AML-193 (cell line): ENCODE data around the gene KCNMA1.

Experiments
- DNase-seq, 2 experiments: peaks; one replicate each; lab custom pipeline; 2025; lab: John Stamatoyannopoulos, UW

Gene KCNMA1

GRCh38 chr10:77485847-77486246, 151.8 kb downstream of the KCNMA1 start:
- no peak for DNase-seq

GRCh38 chr10:77482072-77482471, 155.5 kb downstream of the KCNMA1 start:
- no peak for DNase-seq

GRCh38 chr10:77479586-77479985, 158.0 kb downstream of the KCNMA1 start:
- no peak for DNase-seq

GRCh38 chr10:77478962-77479359, 158.6 kb downstream of the KCNMA1 start:
- DNase-seq: no peak

GRCh38 chr10:77478247-77478961, 159.2 kb downstream of the KCNMA1 start:
- DNase-seq: no peak

GRCh38 chr10:77475522-77475921, 162.1 kb downstream of the KCNMA1 start:
- DNase-seq: no peak

- DNase-seq: no peak
Observed at GRCh38 chr10:77474939-77475338, 162.7 kb downstream of the KCNMA1 start.

GRCh38 chr10:77474386-77474785, 163.2 kb downstream of the KCNMA1 start:
- DNase-seq: no peak

- no peak for DNase-seq
Observed at GRCh38 chr10:77472146-77472545, 165.5 kb downstream of the KCNMA1 start.

- DNase-seq: no peak
Observed at GRCh38 chr10:77471069-77471536, 166.5 kb downstream of the KCNMA1 start.

- DNase-seq: no peak
Observed at GRCh38 chr10:77467422-77467963, 170.1 kb downstream of the KCNMA1 start.

- DNase-seq: no peak
Observed at GRCh38 chr10:77463967-77464745, 173.5 kb downstream of the KCNMA1 start.

GRCh38 chr10:77463499-77463898, 174.1 kb downstream of the KCNMA1 start:
- no peak for DNase-seq

GRCh38 chr10:77461636-77462296, 175.8 kb downstream of the KCNMA1 start:
- no peak for DNase-seq

GRCh38 chr10:77459905-77460304, 177.7 kb downstream of the KCNMA1 start:
- DNase-seq: no peak

GRCh38 chr10:77458986-77459590, 178.5 kb downstream of the KCNMA1 start:
- DNase-seq: no peak

GRCh38 chr10:77457721-77458120, 179.9 kb downstream of the KCNMA1 start:
- DNase-seq: no peak

- DNase-seq: no peak
Observed at GRCh38 chr10:77457266-77457665, 180.3 kb downstream of the KCNMA1 start.

GRCh38 chr10:77456414-77456813, 181.2 kb downstream of the KCNMA1 start:
- DNase-seq: no peak

GRCh38 chr10:77455561-77455960, 182.0 kb downstream of the KCNMA1 start:
- no peak for DNase-seq

GRCh38 chr10:77452952-77453564, 184.6 kb downstream of the KCNMA1 start:
- no peak for DNase-seq

GRCh38 chr10:77451886-77452285, 185.7 kb downstream of the KCNMA1 start:
- DNase-seq: no peak
